Measurements from ENCODE around the gene CAGE1. TPM values are rescaled to one million over a fixed set of nuclear protein-coding genes. Genes with fewer than 3 reads are reported as not detected.

The CAGE1 gene
- under 0.01 TPM in 1 of 2 replicates, not detected in the other for total RNA-seq

DNA sequence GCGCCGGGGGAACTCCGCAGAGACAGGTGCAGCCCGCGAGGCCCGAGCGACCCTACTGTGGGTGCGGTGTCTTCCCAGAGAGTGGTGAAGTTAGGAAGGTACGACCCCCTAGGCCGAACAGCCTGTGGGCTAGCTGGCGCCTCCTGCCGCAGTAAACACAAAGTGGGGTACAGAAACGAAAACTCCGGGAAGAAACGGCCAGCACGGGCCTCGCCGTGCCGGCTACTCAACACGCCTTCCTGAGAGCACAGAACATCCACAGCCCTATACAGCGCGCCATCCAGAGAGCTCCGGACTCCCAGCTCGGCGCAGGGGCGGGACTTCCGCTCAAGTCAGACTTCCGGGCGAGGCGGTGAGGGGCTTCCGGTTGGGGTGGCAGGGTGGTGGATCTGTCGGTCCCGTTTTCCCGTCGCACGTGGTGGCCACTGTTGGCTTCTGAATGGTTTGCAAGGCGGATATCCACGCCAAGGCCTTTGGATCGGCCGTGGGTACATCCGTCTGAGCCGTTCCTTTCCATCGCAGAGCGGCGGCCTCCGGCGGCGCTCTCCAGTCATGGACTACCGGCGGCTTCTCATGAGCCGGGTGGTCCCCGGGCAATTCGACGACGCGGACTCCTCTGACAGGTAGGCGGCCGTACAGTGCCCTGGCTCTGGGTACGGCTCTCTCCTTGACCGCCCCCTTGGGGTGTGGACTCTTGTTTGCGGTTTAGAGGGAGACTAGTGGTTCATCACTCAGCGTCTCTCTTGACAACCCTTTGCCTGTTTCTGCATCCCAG, at the start of gene CAGE1, which contains the start of gene RIOK1:
TSS of gene CAGE1 (minus strand) at position 292 of the 775 bp plus-strand sequence. CDS start 2,569 bp downstream, outside the sequence.
TSS of gene RIOK1 (plus strand) at position 358 of the 775 bp plus-strand sequence. CDS start at position 553, 195 bp downstream.

DNA sequence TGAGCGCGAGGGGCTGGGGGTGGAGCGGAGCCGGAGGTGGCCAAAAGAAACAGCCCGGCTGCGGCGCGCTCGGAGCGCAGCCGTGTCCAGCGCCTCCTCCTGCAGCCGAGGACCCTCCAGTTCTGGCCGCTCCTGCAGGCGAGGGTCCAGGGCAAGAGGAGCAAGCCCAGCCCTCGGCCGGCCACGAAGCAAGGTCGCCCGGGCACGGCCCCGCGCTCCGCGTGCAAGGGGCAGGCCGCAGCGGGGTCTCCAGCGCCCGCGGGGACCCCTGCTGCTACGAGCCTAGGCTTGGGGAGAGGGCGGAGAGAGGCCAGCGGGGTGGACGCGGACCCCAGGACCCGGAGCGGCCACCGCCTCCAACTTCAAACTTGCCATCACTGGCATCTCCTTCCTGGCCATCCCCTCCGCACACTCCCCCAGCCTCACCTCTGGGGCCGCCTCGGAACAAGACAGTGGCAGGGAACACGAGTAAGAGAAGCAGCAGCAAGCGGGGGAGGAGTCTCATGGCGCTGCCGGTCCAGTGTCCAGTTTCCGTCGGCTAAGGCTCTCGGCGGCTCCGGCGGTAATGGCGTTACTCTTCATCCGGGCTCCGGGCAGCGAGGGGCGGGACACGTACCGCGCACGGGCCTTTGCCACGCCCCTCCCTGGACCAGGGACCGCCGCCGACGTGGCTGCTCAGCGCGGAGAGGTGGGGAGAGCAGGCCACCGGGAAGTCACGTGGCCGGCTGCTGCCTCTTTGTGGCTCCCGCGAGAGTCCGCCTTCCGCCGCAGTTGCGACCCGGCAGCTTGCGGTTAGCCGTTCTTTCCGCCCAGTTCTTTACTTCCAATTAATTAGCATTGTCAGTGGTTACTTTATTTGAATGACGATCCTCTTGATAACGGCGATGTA, 76.7 kb downstream of the CAGE1 start, which contains the start of gene SSR1:
TSS of gene SSR1 (minus strand) at position 584 of the 889 bp plus-strand sequence. CDS start at position 505, 79 bp downstream.

Other genes with a start within 250 kb of the CAGE1 start
- 61.4 and 171 TPM in 2 replicates for gene SSR1, start 76.5 kb downstream of the CAGE1 start, total RNA-seq
- 11.1 and 16.9 TPM in 2 replicates for gene RIOK1, start 66 bp upstream of the CAGE1 start, total RNA-seq
- 22.4 and 31.0 TPM in 2 replicates for gene DSP, start 151.9 kb upstream of the CAGE1 start, total RNA-seq
- gene SNRNP48, start 200.5 kb upstream of the CAGE1 start, total RNA-seq = 12.7 and 16.5 TPM in 2 replicates